ENCODE results near the gene CLDN5. TPM values are rescaled to one million over a fixed set of nuclear protein-coding genes. Genes with fewer than 3 reads are reported as not detected.

CLDN5 gene
- polyA plus RNA-seq, 2 donors: 8.5 to 48.3 TPM

- peak within 1 kb of the TSS; percentile 81 for H3K4me3 ChIP-seq (ENCODE audit: low read depth in 1 of 2, low read length in 2 of 2)
- H3K27me3 ChIP-seq (ENCODE audit: control insufficient read depth in 1 of 2, insufficient read depth in 2 of 2, low read length in 2 of 2): no peaks in the 10 kb centered on the region
- 0 to 1% methylated on average over 35 to 42 of the region's 42 CpGs for WGBS, 2 donors
- no peaks in the 10 kb centered on the region for H3K9me3 ChIP-seq (ENCODE audit: control insufficient read depth in 2 of 2, insufficient read depth in 1 of 2, low read depth in 1 of 2, low read length in 1 of 2)
- peak within 1 kb of the TSS; percentile 93 to 94 for H3K27ac ChIP-seq (ENCODE audit: low read depth in 2 of 2, low read length in 1 of 2)
- peaks cover 5 to 6% of the 10 kb centered on the region in 2 donors for H3K36me3 ChIP-seq (ENCODE audit: control insufficient read depth in 2 of 2, insufficient read depth in 2 of 2, low read length in 1 of 2)
- H3K4me1 ChIP-seq (ENCODE audit: control insufficient read depth in 2 of 2, insufficient read depth in 2 of 2, low read length in 1 of 2): peaks cover 0 to 4% of the 10 kb centered on the region in 2 donors
Measured at GRCh38 chr22:19478901-19479354, 45.3 kb downstream of the CLDN5 start, which contains the start of gene UFD1. UFD1 (minus strand) TSS chr22:19479193; CDS start chr22:19479085, 108 bp downstream.

DNA sequence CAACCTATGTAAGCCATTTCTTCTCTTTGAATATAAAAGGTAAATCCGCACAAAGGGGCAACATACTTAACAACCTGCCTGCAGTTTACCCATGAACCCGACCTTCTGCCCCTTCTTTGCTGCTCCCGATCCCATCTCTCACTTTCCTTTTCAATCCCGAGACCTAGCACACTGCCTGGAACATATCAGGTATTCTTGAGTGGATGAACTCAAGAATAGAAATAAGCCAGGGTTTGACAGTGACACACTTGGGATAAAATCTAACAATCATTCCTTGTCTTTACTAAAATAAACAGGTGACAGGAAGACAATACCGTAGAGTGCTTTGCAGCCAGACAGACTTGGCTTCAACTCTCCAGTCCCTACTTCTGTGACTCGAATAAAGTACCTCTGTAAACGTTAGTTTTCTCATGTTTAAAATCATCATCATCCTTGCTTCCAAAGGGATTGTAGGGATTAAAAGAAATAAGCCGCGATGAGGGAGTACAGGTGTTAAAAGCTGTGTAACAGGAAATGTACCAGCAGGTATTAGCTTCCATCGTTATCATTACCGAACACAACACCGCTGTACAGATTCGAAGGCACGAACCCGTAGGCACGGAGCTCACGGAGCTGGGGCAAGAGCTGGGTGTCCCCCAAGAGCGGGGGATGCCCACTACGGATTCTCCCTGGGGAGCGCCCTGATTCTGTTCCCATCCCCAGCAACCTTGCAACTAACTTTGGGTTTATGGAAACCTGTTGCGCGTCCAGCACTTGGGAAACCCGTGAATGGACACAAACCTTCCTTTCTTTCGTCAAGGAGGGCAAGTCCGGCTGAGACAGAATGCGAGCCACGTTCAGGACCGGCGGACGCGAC, 45.9 kb downstream of the CLDN5 start:
- Histone ChIP-seq H3K27me3 (ENCODE audit: control insufficient read depth in 1 of 2, insufficient read depth in 2 of 2, low read length in 2 of 2) (no peaks in the 10 kb centered on the region), H3K36me3 (ENCODE audit: control insufficient read depth in 2 of 2, insufficient read depth in 2 of 2, low read length in 1 of 2) (peaks cover 6% of the 10 kb centered on the region in 2 donors), H3K9me3 (ENCODE audit: control insufficient read depth in 2 of 2, insufficient read depth in 1 of 2, low read depth in 1 of 2, low read length in 1 of 2) (no peaks in the 10 kb centered on the region), H3K4me3 (ENCODE audit: low read depth in 1 of 2, low read length in 2 of 2) (peak overlapping the region; percentile 81), H3K4me1 (ENCODE audit: control insufficient read depth in 2 of 2, insufficient read depth in 2 of 2, low read length in 1 of 2) (peaks cover 0 to 4% of the 10 kb centered on the region in 2 donors), H3K27ac (ENCODE audit: low read depth in 2 of 2, low read length in 1 of 2) (peak overlapping the region; percentile 93 to 94)
- WGBS, 2 donors: 1 to 2% methylated on average over 31 of the region's 31 CpGs

DNA sequence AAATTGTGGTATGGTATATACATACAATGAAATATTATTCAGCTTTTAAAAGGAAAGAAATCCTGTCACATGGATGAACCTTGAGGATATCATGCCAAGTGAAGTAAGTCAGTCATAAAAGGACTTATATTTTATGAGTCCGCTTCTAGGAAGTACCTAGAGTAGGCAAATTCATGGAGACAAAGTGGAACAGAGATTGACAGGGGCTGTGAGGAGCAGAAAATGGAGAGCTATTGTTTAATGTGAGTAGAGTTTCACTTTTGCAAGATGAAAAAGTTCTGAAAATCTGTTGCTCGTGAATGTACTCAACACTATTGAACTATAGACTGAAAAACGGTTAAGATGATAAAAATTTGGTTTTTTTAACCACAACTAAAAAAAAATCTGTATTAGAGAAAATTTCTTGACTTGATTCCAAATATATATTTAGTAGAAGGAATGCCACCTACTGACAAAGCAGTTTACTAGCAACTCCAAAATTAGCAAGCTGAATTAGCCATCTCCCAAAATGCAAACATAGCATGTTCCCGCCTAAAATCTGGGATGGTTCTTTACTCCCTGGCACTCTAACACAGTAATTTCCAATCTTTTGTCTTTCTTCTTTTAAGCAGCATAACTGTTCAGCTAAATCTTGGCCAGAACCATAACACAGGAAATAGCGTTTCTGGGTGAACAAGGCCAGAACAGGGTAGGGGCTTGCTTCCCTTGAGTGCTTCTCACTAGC, 46.7 kb downstream of the CLDN5 start:
- peak overlapping the region; percentile 17 to 81 for H3K4me3 ChIP-seq (ENCODE audit: low read depth in 1 of 2, low read length in 2 of 2)
- peaks cover 6 to 7% of the 10 kb centered on the region in 2 donors for H3K36me3 ChIP-seq (ENCODE audit: control insufficient read depth in 2 of 2, insufficient read depth in 2 of 2, low read length in 1 of 2)
- no peak overlapping the region for H3K27ac ChIP-seq (ENCODE audit: low read depth in 2 of 2, low read length in 1 of 2)
- peaks cover 0 to 4% of the 10 kb centered on the region in 2 donors for H3K4me1 ChIP-seq (ENCODE audit: control insufficient read depth in 2 of 2, insufficient read depth in 2 of 2, low read length in 1 of 2)
- H3K9me3 ChIP-seq (ENCODE audit: control insufficient read depth in 2 of 2, insufficient read depth in 1 of 2, low read depth in 1 of 2, low read length in 1 of 2): no peaks in the 10 kb centered on the region
- WGBS, 2 donors: 14 to 17% methylated on average over 5 of the region's 5 CpGs
- H3K27me3 ChIP-seq (ENCODE audit: control insufficient read depth in 1 of 2, insufficient read depth in 2 of 2, low read length in 2 of 2): no peaks in the 10 kb centered on the region

- peaks cover 10 to 17% of the 10 kb centered on the region in 2 donors for H3K36me3 ChIP-seq (ENCODE audit: control insufficient read depth in 2 of 2, insufficient read depth in 2 of 2, low read length in 1 of 2)
- H3K27ac ChIP-seq (ENCODE audit: low read depth in 2 of 2, low read length in 1 of 2): peak overlapping the region in 1 of 2 donors; percentile 21
- no peak overlapping the region for H3K4me3 ChIP-seq (ENCODE audit: low read depth in 1 of 2, low read length in 2 of 2)
- H3K4me1 ChIP-seq (ENCODE audit: control insufficient read depth in 2 of 2, insufficient read depth in 2 of 2, low read length in 1 of 2): peaks cover 0 to 4% of the 10 kb centered on the region in 2 donors
- H3K27me3 ChIP-seq (ENCODE audit: control insufficient read depth in 1 of 2, insufficient read depth in 2 of 2, low read length in 2 of 2): no peaks in the 10 kb centered on the region
- H3K9me3 ChIP-seq (ENCODE audit: control insufficient read depth in 2 of 2, insufficient read depth in 1 of 2, low read depth in 1 of 2, low read length in 1 of 2): no peaks in the 10 kb centered on the region
- 59 to 61% methylated on average over 3 of the region's 3 CpGs for WGBS, 2 donors
Measured at GRCh38 chr22:19476023-19476422, 48.2 kb downstream of the CLDN5 start.

DNA sequence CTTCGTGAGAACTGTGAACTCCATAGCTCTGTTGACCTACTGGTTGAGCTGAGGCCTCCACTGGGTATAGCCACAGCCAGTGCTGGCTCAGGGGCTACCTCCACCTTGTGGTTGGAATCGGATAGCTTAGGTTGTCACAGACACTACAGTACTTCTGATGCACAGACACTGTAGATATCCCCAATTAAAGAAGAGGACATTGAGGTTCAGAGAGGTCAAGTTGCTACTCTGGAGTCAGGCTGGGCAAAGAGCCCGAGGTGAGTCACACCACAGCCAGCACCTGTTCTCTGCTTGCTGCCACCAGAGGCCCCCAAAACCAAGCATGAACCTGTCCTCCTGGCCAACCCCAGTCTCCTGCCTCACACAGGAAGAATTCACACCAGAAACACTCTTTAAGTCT, 50.6 kb downstream of the CLDN5 start:
- no peaks in the 10 kb centered on the region for H3K4me1 ChIP-seq (ENCODE audit: control insufficient read depth in 2 of 2, insufficient read depth in 2 of 2, low read length in 1 of 2)
- H3K36me3 ChIP-seq (ENCODE audit: control insufficient read depth in 2 of 2, insufficient read depth in 2 of 2, low read length in 1 of 2): peaks cover 21 to 39% of the 10 kb centered on the region in 2 donors
- WGBS, 2 donors: 68 to 87% methylated on average over 3 of the region's 3 CpGs
- no peaks in the 10 kb centered on the region for H3K9me3 ChIP-seq (ENCODE audit: control insufficient read depth in 2 of 2, insufficient read depth in 1 of 2, low read depth in 1 of 2, low read length in 1 of 2)
- no peak overlapping the region for H3K4me3 ChIP-seq (ENCODE audit: low read depth in 1 of 2, low read length in 2 of 2)
- no peaks in the 10 kb centered on the region for H3K27me3 ChIP-seq (ENCODE audit: control insufficient read depth in 1 of 2, insufficient read depth in 2 of 2, low read length in 2 of 2)
- no peak overlapping the region for H3K27ac ChIP-seq (ENCODE audit: low read depth in 2 of 2, low read length in 1 of 2)

Other genes with a start within 250 kb of the CLDN5 start
- 1 to 10 TPM; 2.8 to 4.0 TPM for gene CLTCL1, start 232.7 kb downstream of the CLDN5 start, polyA plus RNA-seq
- 10 to 100 TPM in 1 of 2 donors, 1 to 10 TPM in 1; 4.5 to 11.5 TPM for gene HIRA, start 92.7 kb downstream of the CLDN5 start, polyA plus RNA-seq
- 10 to 100 TPM; 27.9 to 46.2 TPM for gene MRPL40, start 91.9 kb downstream of the CLDN5 start, polyA plus RNA-seq
- gene C22orf39, start 76.7 kb downstream of the CLDN5 start, polyA plus RNA-seq: 10 to 100 TPM; 17.4 to 19.1 TPM
- gene UFD1, start 45.2 kb downstream of the CLDN5 start, polyA plus RNA-seq: 10 to 100 TPM; 59.7 to 78.3 TPM
- 10 to 100 TPM in 1 of 2 donors, 1 to 10 TPM in 1; 9.6 to 12.1 TPM for gene CDC45, start 44.5 kb downstream of the CLDN5 start, polyA plus RNA-seq
- gene SEPTIN5, start 190.1 kb upstream of the CLDN5 start, polyA plus RNA-seq: 10 to 100 TPM; 40.8 to 51.8 TPM
- 1 to 10 TPM; 7.6 to 9.0 TPM for gene GP1BB, start 199.1 kb upstream of the CLDN5 start, polyA plus RNA-seq
- 1 to 10 TPM; 1.2 to 1.3 TPM for gene TBX1, start 236.4 kb upstream of the CLDN5 start, polyA plus RNA-seq

All from esophagus (tissue), 2 donors.